IPS-15b (cell line): Measurements from ENCODE around the gene ERMARD.

ENCODE experiments used
- H3K27me3 ChIP-seq: one replicate; pipeline ENCODE4 v1.6.1; 2013; ENCODE audit warnings: low read length; ENCODE audit not compliant: control insufficient read depth, insufficient read depth
- H3K36me3 ChIP-seq: one replicate; pipeline ENCODE4 v1.6.1; 2013; ENCODE audit warnings: low read length; ENCODE audit not compliant: control insufficient read depth, insufficient read depth
- H3K4me1 ChIP-seq: one replicate; pipeline ENCODE4 v1.6.1; 2013; ENCODE audit warnings: mild to moderate bottlenecking, low read length; ENCODE audit not compliant: control insufficient read depth, insufficient read depth
- H3K4me3 ChIP-seq: one replicate; pipeline ENCODE4 v1.5.1; 2013; ENCODE audit warnings: low read depth, low read length
- H3K9ac ChIP-seq: one replicate; pipeline ENCODE4 v1.6.1; 2013; ENCODE audit warnings: low read depth, mild to moderate bottlenecking, low read length
- H3K9me3 ChIP-seq: one replicate; pipeline ENCODE4 v1.6.1; 2013; ENCODE audit warnings: mild to moderate bottlenecking, low read length; ENCODE audit not compliant: control insufficient read depth, insufficient read depth

ERMARD gene

DNA sequence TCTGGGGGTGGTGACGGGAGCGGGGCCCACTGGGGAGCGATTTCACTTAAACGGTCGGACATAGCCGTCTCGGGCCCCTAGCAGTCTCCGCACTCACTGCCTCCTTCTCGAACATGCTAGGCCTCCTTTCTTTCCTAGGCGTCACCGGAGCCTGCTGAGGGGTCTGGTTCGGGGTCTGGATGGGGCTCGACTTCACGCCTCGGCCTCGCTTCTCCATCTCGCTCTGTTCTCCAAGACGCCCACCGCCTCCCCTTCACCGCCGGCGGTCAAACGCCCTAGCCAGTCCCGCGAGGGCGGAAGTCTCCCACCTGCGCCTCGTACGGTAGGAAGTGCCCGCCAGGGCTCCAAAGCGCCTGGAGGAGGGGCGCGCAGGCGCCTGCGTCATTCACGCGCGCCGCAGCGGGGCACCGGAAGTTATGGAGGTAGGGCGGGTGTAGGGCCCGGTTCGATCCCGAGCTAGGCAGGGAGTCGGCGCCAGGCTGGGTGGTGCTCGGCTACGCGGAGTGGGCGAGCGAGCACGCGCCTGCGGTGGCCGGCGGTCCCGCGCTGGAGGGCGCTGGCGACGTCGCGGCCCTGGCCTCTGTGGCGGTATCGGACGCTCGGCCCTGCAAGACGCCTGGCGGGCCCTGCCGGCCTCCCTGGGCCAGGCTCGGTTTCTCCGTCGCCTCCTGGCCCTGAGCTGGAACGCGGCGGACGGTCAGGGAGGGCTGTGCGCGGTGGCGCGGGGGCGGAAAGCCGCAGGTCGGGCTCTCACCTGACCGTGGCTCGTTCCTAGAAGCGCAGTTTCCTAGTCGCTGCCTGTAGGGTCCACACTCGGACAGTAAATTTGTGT lies at the start of gene ERMARD, which contains the start of gene DYNLT2:
ERMARD (plus strand) TSS at position 381 of the 832 bp plus-strand sequence; CDS start at position 417, 36 bp downstream.
DYNLT2 (minus strand) TSS at position 331 of the 832 bp plus-strand sequence; CDS start at position 217, 114 bp downstream.
- peak within 1 kb of the TSS; percentile 95 for H3K4me3 ChIP-seq
- H3K27me3 ChIP-seq, result no peaks in the 10 kb centered on the region

DNA sequence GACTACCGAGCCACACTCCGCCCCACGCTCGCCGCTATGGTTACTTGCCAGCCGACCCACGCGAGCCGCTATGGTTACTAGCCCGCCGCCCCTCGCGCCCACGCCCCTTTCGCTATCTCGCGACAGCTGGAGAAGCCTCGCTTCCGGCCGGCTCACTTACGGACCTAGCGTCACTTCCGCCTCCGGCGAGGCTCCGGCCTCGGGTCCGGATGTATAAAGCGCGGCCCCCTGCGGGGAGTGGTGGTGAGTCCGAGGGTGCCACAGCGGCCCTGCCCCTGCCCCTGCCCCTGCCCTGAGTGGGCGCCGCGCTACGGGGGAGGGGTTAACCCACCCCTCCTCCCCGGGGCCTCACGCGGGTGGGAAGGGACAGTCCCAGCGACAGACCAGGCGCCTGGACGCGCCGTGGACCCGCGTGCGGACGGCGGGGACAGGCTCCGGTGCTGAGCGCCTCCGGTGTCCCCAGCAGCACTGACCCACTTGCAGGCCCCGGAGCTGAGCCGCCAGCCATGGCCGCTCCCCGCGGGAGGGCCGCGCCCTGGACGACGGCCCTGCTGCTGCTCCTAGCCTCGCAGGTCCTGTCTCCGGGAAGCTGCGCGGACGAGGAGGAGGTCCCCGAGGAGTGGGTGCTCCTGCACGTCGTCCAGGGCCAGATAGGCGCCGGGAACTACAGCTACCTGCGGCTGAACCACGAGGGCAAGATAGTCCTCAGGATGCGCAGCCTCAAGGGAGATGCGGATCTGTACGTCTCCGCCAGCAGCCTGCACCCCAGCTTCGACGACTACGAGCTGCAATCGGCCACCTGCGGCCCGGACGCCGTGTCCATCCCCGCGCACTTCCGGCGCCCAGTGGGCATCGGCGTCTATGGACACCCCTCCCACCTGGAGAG lies 49.2 kb upstream of the ERMARD start, which contains the start of the genes C6orf120 and WDR27:
C6orf120 (plus strand) TSS at position 173 of the 886 bp plus-strand sequence; CDS start at position 507, 334 bp downstream.
WDR27 (minus strand) TSS at position 76 of the 886 bp plus-strand sequence. CDS start 13,024 bp downstream, outside the sequence.
- no peaks in the 10 kb centered on the region for H3K9me3 ChIP-seq
- peaks cover 12% of the 10 kb centered on the region for H3K36me3 ChIP-seq
- H3K4me1 ChIP-seq, result peaks cover 14% of the 10 kb centered on the region

More for the DNA sequence above, at the start of gene ERMARD, which contains the start of gene DYNLT2:
- Histone ChIP-seq H3K9ac (peak within 1 kb of the TSS; percentile 96), H3K36me3 (no peaks in the 10 kb centered on the region), H3K9me3 (no peaks in the 10 kb centered on the region), H3K4me1 (peaks cover 18% of the 10 kb centered on the region)

DNA sequence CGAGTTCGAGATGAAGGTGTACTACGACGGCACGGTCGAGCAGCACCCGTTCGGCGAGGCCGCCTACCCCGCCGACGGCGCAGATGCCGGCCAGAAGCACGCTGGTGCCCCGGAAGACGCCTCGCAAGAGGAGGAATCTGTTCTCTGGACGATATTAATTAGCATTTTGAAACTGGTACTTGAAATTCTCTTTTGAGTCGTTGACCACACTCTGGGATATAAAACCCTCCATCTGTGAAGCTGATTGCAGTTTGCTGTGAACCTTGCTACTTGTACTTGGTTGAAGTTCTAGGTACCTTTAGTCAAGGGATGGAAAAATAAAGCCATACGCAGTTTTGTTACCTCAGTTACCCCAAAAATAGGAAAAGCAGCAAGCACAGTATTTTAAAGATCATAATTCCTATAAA lies 48.6 kb upstream of the ERMARD start:
- H3K9me3 ChIP-seq, result no peaks in the 10 kb centered on the region
- no peaks in the 10 kb centered on the region for H3K27me3 ChIP-seq
- H3K9ac ChIP-seq, result peak overlapping the region; percentile 88
- H3K4me1 ChIP-seq, result peaks cover 14% of the 10 kb centered on the region
- peaks cover 12% of the 10 kb centered on the region for H3K36me3 ChIP-seq
- H3K4me3 ChIP-seq, result peak overlapping the region; percentile 92

More for the DNA sequence above, 49.2 kb upstream of the ERMARD start, which contains the start of the genes C6orf120 and WDR27:
- H3K27me3 ChIP-seq, result no peaks in the 10 kb centered on the region
- peak within 1 kb of the TSS; percentile 88 for H3K9ac ChIP-seq
- H3K4me3 ChIP-seq, result peak within 1 kb of the TSS; percentile 92

- Histone ChIP-seq H3K27me3 (no peaks in the 10 kb centered on the region), H3K9me3 (no peaks in the 10 kb centered on the region), H3K36me3 (no peaks in the 10 kb centered on the region), H3K4me1 (peaks cover 8% of the 10 kb centered on the region), H3K9ac (no peak overlapping the region), H3K4me3 (no peak overlapping the region)
Observed at GRCh38 chr6:169707772-169708171, 43.6 kb upstream of the ERMARD start.

- Histone ChIP-seq H3K4me3 (no peak overlapping the region), H3K9ac (no peak overlapping the region), H3K36me3 (no peaks in the 10 kb centered on the region), H3K9me3 (no peaks in the 10 kb centered on the region), H3K27me3 (no peaks in the 10 kb centered on the region), H3K4me1 (peaks cover 2% of the 10 kb centered on the region)
Observed at GRCh38 chr6:169709293-169709692, 42.1 kb upstream of the ERMARD start.

GRCh38 chr6:169710009-169710408 lies 41.4 kb upstream of the ERMARD start:
- no peak overlapping the region for H3K9ac ChIP-seq
- no peaks in the 10 kb centered on the region for H3K36me3 ChIP-seq
- no peaks in the 10 kb centered on the region for H3K4me1 ChIP-seq
- H3K4me3 ChIP-seq, result no peak overlapping the region
- no peaks in the 10 kb centered on the region for H3K9me3 ChIP-seq
- H3K27me3 ChIP-seq, result no peaks in the 10 kb centered on the region

DNA sequence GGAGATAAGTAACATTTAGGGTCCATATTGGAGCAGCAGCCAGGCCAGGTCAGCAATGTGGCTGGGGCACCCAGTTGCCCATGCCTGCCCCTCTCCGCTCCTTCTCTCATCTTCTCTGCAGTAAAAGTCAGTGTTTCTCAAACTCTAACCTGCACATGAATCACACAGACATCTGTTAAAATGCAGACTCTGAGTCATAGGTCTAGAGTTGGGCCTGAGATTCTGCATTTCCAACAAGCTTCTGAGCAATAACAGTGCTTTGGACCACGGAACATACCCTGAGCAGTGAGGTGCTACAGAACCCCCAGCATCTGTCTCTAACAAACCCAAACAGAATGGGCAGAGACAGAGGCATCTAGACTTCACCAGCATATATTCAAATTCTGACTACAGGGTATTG lies 37.2 kb upstream of the ERMARD start:
- H3K4me3 ChIP-seq, result no peak overlapping the region
- H3K9me3 ChIP-seq, result no peaks in the 10 kb centered on the region
- no peaks in the 10 kb centered on the region for H3K27me3 ChIP-seq
- H3K36me3 ChIP-seq, result no peaks in the 10 kb centered on the region
- H3K4me1 ChIP-seq, result no peaks in the 10 kb centered on the region
- no peak overlapping the region for H3K9ac ChIP-seq

DNA sequence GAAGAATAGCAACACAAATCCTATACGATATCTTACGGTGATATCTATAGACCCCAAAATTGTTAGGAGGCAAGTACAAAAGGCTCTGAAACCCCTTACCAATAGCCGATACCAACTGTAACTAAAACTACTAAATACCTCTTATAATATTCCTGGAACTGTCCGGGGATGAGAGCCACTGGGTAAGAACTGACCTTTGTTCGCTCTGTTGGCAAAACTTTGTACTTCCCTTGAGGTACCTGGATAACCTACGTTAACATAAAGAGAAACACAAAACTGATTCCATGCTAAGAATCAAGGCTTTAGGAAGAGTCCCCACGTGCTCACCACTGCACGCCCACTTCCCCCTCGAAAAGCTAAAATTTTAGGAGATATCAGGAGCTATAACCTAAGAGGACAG lies 36.8 kb upstream of the ERMARD start:
- Histone ChIP-seq H3K9me3 (no peaks in the 10 kb centered on the region), H3K9ac (no peak overlapping the region), H3K4me3 (no peak overlapping the region), H3K27me3 (no peaks in the 10 kb centered on the region), H3K36me3 (no peaks in the 10 kb centered on the region), H3K4me1 (no peaks in the 10 kb centered on the region)

DNA sequence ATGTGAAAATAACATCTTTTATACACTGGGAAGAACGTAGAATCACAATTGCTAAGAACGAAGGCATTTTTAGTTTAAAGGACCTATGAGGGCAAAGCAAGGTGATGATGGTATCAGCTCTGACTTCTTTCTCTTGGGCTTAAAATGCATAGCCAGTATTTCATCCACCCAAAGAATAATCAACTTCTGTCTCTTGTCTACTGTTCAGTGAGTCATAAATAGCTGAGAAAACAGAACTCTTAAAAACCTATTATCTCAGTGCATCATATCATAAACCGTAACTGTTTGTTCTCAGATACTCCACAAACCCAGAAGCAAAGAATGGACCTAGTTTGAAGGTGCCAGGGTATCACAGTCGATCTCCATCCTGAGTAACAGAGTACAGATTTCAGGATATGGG lies 32.3 kb upstream of the ERMARD start:
- Histone ChIP-seq H3K9ac (no peak overlapping the region), H3K27me3 (peaks cover 14% of the 10 kb centered on the region), H3K4me3 (no peak overlapping the region), H3K4me1 (peaks cover 4% of the 10 kb centered on the region), H3K9me3 (no peaks in the 10 kb centered on the region), H3K36me3 (no peaks in the 10 kb centered on the region)

- H3K9me3 ChIP-seq, result no peaks in the 10 kb centered on the region
- H3K4me3 ChIP-seq, result no peak overlapping the region
- H3K9ac ChIP-seq, result no peak overlapping the region
- H3K27me3 ChIP-seq, result peaks cover 14% of the 10 kb centered on the region
- H3K36me3 ChIP-seq, result no peaks in the 10 kb centered on the region
- H3K4me1 ChIP-seq, result peaks cover 6% of the 10 kb centered on the region
Observed at GRCh38 chr6:169720207-169720855, 31.1 kb upstream of the ERMARD start.
